Measurements from ENCODE around the gene MAN1C1. TPM values are rescaled to one million over a fixed set of nuclear protein-coding genes. Genes with fewer than 3 reads are reported as not detected.

Gene MAN1C1
- total RNA-seq, 2 donors from 2014 or later, result 0.88 to 2.5 TPM

- no peaks in the 10 kb centered on the region for H3K4me1 Mint-ChIP-seq (ENCODE audit: low read depth in 2 of 2)
- DNase-seq (ENCODE audit: low spot score) (no peak), ATAC-seq (no peak)
- H3K4me3 Mint-ChIP-seq, result no peak overlapping the region
- H3K27ac Mint-ChIP-seq, result no peak overlapping the region
- H3K9me3 Mint-ChIP-seq, result no peaks in the 10 kb centered on the region
- no peaks in the 10 kb centered on the region for H3K27me3 Mint-ChIP-seq
- H3K36me3 Mint-ChIP-seq, result peaks cover 11% of the 10 kb centered on the region
Observed at GRCh38 chr1:25829046-25829445, 212.5 kb downstream of the MAN1C1 start.

- ATAC-seq, result no peak
- Mint-ChIP-seq H3K4me1 (ENCODE audit: low read depth in 2 of 2) (no peaks in the 10 kb centered on the region), H3K9me3 (no peaks in the 10 kb centered on the region), H3K4me3 (no peak overlapping the region), H3K36me3 (peaks cover 16% of the 10 kb centered on the region), H3K27ac (no peak overlapping the region), H3K27me3 (no peaks in the 10 kb centered on the region)
- DNase-seq (ENCODE audit: low spot score), result no peak
Observed at GRCh38 chr1:25831569-25832196, 215.1 kb downstream of the MAN1C1 start.

- no peak overlapping the region for H3K27ac Mint-ChIP-seq
- no peak overlapping the region for H3K4me3 Mint-ChIP-seq
- no peaks in the 10 kb centered on the region for H3K9me3 Mint-ChIP-seq
- no peaks in the 10 kb centered on the region for H3K4me1 Mint-ChIP-seq (ENCODE audit: low read depth in 2 of 2)
- ATAC-seq (no peak), DNase-seq (ENCODE audit: low spot score) (no peak)
- H3K36me3 Mint-ChIP-seq, result peaks cover 16% of the 10 kb centered on the region
- H3K27me3 Mint-ChIP-seq, result no peaks in the 10 kb centered on the region
Observed at GRCh38 chr1:25832336-25833037, 215.9 kb downstream of the MAN1C1 start.

- H3K4me3 Mint-ChIP-seq, result no peak overlapping the region
- H3K36me3 Mint-ChIP-seq, result peaks cover 16% of the 10 kb centered on the region
- H3K9me3 Mint-ChIP-seq, result no peaks in the 10 kb centered on the region
- H3K4me1 Mint-ChIP-seq (ENCODE audit: low read depth in 2 of 2), result no peaks in the 10 kb centered on the region
- no peak overlapping the region for H3K27ac Mint-ChIP-seq
- no peak for ATAC-seq
- DNase-seq (ENCODE audit: low spot score), result no peak
- H3K27me3 Mint-ChIP-seq, result no peaks in the 10 kb centered on the region
Observed at GRCh38 chr1:25833158-25833557, 216.6 kb downstream of the MAN1C1 start.

Other genes with a start within 250 kb of the MAN1C1 start
- gene RHCE, start 196.0 kb upstream of the MAN1C1 start, total RNA-seq, result not detected
- 10 to 100 TPM; 15.8 to 18.8 TPM for gene MACO1, start 185.9 kb upstream of the MAN1C1 start, total RNA-seq
- 1 to 10 TPM; 2.4 to 4.1 TPM for gene LDLRAP1, start 73.2 kb upstream of the MAN1C1 start, total RNA-seq
- gene SELENON, start 183.4 kb downstream of the MAN1C1 start, total RNA-seq, result 1 to 10 TPM; 6.6 to 9.6 TPM
- 10 to 100 TPM; 29.8 to 37.3 TPM for gene MTFR1L, start 203.2 kb downstream of the MAN1C1 start, total RNA-seq
- gene AUNIP, start 242.7 kb downstream of the MAN1C1 start, total RNA-seq, result 10 to 100 TPM in 1 of 2 donors, 1 to 10 TPM in 1; 4.2 to 15.1 TPM